Superior temporal gyrus (tissue), 1 donor: ENCODE data around the gene CLCA1.

Source experiments
- DNase-seq: peaks from one replicate; pipeline ENCODE4 v3.0.0-alpha.2; 2016; ENCODE audit errors: extremely low spot score

CLCA1 gene

DNA sequence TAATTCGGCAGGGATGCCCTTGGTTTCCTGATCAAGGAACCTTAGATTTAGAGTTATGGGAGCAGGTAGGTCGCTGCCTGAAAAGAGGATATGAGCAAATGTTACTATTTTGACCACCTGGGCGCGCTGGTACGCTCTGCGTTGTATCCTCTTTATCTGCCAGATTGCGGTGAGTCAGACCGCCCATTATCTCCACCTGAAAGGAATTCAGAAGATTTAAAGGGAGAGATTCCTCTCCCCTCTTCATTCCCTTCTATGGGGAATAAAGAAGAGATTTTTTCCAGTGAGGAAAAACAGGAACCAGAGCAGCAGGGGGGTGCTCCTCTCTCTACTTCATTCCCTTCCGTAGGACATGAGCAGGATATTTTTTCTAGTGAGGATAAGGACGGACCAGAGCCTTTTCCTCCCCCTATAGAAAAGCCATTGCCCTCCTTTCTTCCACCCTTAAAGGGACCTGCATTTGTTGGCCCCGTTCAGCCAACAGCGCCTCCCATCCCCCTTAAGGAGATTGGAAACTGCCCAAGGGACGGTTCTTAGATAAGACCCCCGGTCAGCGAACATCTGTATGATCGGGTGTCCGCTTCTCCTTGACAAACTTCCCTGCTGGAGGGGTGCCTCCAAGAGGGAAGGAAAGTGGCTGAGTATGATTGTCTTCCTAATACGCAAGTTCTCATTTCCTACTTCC is 34.1 kb downstream of the CLCA1 start:
- DNase-seq: no peak

DNA sequence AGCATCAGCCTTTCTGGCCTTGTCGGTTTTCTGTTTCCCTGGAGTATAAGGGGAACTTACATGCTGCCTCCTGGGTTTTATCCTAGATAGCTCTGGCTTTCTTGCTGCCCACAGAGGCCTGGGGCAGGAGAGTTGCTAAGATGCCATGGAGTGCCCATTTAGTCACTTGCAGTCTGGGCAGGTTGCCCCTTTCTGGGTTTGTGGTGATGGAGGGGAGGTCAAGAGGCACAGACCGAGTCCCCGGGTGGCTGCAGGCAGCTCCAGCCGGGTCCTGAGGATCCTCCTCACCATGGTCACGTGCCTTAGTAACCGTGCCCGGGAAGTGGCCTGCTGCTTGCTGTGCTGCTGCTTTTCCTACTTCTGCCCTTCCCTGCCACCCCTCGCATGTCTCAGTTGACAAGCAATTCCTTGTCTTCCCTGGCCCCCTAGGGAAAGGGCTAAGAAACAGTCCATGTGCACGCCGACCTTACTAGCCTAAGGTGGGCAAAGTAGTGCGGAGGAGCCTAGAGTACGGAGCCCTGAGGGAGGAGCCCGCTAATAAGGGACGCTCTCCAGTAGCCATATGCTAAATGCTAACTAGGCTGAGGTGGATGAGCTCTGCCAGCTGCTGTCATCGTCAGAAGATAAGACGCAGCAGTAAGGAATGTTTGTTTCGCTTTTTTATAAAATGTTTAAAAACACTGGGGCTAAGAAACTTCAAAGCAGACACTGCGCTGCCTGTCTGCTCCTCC is 34.8 kb downstream of the CLCA1 start:
- DNase-seq: no peak

DNA sequence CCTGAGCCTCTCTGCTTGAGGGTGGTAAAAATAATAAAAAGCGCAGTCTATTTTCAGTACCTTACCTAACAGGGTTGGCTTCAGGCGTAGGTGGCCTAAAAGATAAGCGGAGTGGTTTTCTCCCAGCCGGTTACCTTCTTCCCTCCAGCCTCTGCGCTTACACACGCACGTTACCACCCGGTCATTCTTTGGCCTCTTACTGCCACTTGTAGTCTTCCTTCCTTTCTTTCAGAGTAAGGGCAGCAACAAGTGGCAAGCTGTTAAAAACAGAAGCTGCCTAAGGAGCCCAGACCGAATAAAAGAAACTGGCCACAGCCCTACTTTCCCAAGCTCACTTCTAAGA is 35.4 kb downstream of the CLCA1 start:
- no peak for DNase-seq

- no peak for DNase-seq
Measured at GRCh38 chr1:86504895-86505563, 36.3 kb downstream of the CLCA1 start.

- DNase-seq: no peak
Measured at GRCh38 chr1:86505564-86505902, 36.8 kb downstream of the CLCA1 start.

DNA sequence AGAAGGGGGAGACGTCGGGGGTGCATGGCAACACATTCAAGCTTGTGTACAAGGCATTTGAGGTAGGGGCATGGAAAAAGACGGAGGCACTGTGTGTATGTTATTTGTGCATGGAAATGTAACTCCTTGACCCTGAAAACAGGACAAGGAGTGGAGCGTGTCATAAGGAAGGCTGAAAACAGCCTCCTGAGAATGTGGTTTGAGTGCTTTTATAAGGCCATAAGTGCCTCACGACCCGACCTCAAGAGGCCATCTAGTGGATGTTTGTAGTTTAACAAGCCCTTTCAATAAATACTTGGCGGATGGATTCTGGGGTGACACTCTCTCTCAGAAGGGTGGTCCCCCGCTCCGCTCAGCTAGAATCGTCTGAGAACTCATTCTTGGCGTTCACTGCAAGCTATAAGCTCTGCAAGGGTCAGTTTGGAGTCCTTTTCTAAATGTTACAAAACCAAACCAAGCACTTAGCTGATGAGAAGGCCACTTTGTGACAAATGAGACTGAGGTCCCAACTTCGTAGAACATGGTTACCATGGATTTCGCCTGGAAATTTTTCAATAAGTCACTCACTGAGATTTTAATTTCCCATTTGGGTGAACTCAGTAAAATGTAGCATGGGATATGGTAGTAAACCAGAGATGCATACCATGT is 39.3 kb downstream of the CLCA1 start:
- no peak for DNase-seq

GRCh38 chr1:86508583-86508969 is 39.8 kb downstream of the CLCA1 start:
- no peak for DNase-seq

- DNase-seq: peak; percentile 69
Measured at GRCh38 chr1:86515597-86515996, 46.9 kb downstream of the CLCA1 start.

GRCh38 chr1:86516335-86516734 is 47.6 kb downstream of the CLCA1 start:
- no peak for DNase-seq

DNA sequence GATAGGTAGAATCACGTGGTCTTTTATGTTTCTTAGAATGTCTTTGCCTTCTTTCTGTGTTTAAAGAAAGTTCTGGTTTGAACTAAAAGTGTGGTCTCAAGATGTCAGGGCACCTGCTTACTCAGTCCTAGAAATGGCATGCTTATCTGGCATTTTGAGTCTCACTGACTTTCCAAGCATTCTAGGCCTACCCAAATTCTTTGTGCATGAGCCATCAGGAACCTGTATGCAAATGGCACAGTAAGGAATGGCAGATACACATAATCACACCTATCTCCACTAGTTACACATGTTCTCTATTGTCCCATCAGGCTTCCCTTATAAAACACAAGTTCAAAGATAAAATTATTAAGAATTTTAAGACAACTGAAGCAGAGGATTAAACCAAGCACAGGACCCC is 48.6 kb downstream of the CLCA1 start:
- DNase-seq: no peak

DNA sequence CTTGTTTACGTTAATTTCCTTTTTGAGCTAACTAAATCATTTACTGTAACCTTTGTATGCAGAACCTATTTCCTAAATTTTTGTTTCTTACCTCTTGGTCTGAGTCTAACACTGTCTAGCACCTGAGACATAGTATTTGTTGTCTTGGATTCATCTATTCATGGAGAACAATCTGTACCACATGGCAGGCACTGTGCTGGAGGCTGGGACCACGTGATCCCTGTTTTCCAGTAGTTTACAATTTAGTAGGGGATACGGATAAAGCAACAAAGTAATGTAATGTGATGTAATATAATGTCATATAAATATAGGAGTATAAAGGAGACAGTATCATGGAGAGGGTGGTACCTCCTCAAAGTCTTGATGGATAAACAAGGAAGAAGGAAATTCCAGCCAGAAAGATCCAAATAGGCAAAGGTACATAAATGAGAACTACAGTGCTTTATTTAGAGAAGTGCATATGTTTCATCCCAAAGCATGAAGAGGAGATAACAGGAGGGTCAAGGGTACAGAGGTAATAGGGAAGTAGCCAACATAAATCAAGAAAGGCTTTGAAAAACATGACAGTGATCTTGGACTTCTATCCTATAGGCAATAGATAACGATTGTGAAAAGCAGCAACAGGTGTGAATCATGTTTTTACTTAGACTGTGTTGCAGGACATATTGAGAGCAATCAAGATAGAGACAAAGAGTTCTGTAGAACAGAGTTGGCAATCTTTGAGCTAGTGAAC is 52.2 kb downstream of the CLCA1 start:
- DNase-seq: no peak

- DNase-seq: no peak
Measured at GRCh38 chr1:86521522-86521891, 52.8 kb downstream of the CLCA1 start.

DNA sequence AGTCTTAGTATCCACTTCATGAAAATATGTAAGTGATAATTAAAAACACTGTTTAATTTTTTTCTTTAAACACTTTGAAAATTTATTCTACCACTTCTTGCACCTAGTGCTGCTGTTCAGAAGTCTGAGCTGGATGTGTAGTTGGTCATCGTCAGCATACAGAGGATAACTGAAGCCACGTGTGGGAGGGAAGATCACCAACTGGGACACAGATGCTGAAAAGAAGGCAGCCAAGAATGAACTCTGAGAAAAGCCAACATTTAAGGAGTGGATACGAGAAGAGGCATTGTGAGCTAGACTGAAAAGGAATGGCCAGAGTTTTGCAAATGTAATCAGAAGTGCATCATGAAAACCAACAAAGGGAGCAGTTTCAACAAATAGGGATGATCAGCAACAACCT is 53.5 kb downstream of the CLCA1 start:
- DNase-seq: no peak

- DNase-seq: no peak
Measured at GRCh38 chr1:86523670-86524354, 55.1 kb downstream of the CLCA1 start.

- DNase-seq: no peak
Measured at GRCh38 chr1:86527306-86527705, 58.6 kb downstream of the CLCA1 start.

DNA sequence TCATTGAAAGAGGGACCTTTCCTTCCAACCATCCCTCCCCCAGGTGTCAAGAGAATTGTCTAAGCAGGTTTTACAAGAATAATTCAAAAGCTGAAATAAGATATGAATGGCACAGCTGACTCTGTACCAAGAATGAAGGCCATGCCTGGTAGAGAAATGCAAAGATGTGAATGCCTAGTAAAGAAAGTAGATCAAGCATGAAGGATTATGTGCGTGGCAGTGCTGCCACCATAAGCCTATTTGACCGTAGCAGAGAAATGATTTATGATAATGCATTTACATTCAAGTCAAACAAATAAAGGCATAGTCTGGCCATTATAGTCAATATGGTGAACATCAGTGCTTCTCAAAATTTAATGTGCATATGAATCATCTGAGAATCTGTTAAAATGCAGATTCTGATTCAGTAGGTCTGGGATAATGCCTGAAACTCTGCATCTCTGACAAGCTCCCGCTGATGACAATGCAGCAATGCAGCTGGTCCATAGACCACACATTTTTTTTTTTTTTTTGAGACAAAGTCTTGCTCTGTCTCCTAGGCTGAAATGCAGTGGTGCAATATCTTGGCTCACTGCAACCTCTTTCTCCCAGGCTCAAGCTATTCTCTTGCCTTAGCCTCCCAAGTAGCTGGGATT is 61.6 kb downstream of the CLCA1 start:
- DNase-seq: no peak

- DNase-seq: no peak
Measured at GRCh38 chr1:86537928-86538695, 69.4 kb downstream of the CLCA1 start.

DNA sequence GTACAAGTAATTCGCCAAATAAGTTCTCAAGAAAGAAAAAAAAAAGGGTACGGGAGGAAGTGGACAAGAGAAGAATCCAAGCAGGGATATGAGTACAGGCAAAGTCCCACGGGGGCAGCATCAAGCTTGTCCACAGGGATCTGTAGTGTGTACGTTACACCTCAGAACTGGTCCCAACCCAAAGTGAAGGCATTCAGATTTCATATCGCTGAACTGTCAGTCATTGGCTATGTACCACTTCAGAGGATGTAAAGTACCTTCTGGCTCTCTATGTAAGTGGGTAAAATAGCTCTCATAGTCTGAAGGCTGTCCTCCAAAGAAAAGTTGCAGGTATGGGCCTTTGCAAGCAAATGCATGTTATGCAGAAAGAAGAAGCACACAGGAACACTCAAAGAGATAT is 70.0 kb downstream of the CLCA1 start:
- no peak for DNase-seq

GRCh38 chr1:86541859-86542258 is 73.1 kb downstream of the CLCA1 start:
- no peak for DNase-seq

DNA sequence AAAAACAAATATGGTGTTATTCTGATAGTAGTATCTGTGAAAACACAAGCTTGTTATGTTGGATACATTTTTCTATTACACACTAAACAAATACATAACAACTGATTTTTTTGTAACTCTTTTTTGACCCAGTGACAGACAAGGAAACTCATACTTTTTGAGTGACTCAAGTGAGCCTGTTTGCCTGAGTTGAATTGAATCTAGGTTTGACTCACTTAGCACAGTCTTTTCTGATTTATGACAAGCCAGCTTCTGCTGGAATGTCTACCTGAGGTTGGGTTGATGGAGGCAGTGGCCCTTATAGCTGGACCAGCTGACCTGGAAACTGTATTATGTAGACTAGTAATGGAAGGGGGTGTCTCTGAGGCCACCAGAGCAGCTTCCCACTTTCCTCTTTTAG is 73.9 kb downstream of the CLCA1 start:
- no peak for DNase-seq
